ENCODE data around the gene GTPBP1. TPM values are rescaled to one million over a fixed set of nuclear protein-coding genes. Genes with fewer than 3 reads are reported as not detected.

The GTPBP1 gene
- total and polyA plus RNA-seq, 2 of the 13 experiments (the other 11 are each of a cell fraction or from before 2014, with no cell fraction given), result 22.3 to 27.0 TPM

GRCh38 chr22:38755155-38755910 lies 49.6 kb downstream of the GTPBP1 start (continued):
- TF ChIP-seq LRRFIP1 (CRISPR knock-in tag; conservative IDR thresholded peaks at IDR 0.05), result no peak
- TF ChIP-seq ZFP91 (CRISPR knock-in tag; IDR thresholded peaks at IDR 0.05; ENCODE audit: borderline replicate concordance), result peak; percentile 29; the same call in 1 of the 2 replicates
- peak; percentile 68; the same call in 1 of the 2 replicates for TF ChIP-seq ARID4A (CRISPR knock-in tag; IDR thresholded peaks at IDR 0.05; ENCODE audit: borderline replicate concordance)
- no peak for TF ChIP-seq FOXK2 (IDR thresholded peaks at IDR 0.05)
- TF ChIP-seq MYC (CRISPR knock-in tag; IDR thresholded peaks at IDR 0.05; ENCODE audit: borderline replicate concordance), result peak; percentile 71
- no peak for TF ChIP-seq ZKSCAN5 (CRISPR knock-in tag; IDR thresholded peaks at IDR 0.05)
- TF ChIP-seq PAF1 (CRISPR knock-in tag; IDR thresholded peaks at IDR 0.05), result no peak
- TF ChIP-seq, protein P1, sequence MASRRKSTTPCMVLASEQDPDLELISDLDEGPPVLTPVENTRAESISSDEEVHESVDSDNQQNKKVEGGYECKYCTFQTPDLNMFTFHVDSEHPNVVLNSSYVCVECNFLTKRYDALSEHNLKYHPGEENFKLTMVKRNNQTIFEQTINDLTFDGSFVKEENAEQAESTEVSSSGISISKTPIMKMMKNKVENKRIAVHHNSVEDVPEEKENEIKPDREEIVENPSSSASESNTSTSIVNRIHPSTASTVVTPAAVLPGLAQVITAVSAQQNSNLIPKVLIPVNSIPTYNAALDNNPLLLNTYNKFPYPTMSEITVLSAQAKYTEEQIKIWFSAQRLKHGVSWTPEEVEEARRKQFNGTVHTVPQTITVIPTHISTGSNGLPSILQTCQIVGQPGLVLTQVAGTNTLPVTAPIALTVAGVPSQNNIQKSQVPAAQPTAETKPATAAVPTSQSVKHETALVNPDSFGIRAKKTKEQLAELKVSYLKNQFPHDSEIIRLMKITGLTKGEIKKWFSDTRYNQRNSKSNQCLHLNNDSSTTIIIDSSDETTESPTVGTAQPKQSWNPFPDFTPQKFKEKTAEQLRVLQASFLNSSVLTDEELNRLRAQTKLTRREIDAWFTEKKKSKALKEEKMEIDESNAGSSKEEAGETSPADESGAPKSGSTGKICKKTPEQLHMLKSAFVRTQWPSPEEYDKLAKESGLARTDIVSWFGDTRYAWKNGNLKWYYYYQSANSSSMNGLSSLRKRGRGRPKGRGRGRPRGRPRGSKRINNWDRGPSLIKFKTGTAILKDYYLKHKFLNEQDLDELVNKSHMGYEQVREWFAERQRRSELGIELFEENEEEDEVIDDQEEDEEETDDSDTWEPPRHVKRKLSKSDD (CRISPR knock-in tag; IDR thresholded peaks at IDR 0.05; ENCODE audit: low read depth), result peak; percentile 84; the same call in 1 of the 2 replicates
- TF ChIP-seq, protein P2, sequence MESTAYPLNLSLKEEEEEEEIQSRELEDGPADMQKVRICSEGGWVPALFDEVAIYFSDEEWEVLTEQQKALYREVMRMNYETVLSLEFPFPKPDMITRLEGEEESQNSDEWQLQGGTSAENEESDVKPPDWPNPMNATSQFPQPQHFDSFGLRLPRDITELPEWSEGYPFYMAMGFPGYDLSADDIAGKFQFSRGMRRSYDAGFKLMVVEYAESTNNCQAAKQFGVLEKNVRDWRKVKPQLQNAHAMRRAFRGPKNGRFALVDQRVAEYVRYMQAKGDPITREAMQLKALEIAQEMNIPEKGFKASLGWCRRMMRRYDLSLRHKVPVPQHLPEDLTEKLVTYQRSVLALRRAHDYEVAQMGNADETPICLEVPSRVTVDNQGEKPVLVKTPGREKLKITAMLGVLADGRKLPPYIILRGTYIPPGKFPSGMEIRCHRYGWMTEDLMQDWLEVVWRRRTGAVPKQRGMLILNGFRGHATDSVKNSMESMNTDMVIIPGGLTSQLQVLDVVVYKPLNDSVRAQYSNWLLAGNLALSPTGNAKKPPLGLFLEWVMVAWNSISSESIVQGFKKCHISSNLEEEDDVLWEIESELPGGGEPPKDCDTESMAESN (CRISPR knock-in tag; conservative IDR thresholded peaks at IDR 0.05), result 0 out of 2 replicates have a peak, but pooled peaks have one; percentile 41
- peak; percentile 24 for TF ChIP-seq CCAR2 (optimal IDR thresholded peaks at IDR 0.05; ENCODE audit: low read depth, low read length)
- TF ChIP-seq ESRRA (CRISPR knock-in tag; IDR thresholded peaks at IDR 0.05; ENCODE audit: low read depth), result peak; percentile 55; the same call in 1 of the 2 replicates
- no peak for TF ChIP-seq JARID2 (CRISPR knock-in tag; IDR thresholded peaks at IDR 0.05; ENCODE audit: insufficient replicate concordance)
